ENCODE results near the gene SARNP.

The SARNP gene

DNA sequence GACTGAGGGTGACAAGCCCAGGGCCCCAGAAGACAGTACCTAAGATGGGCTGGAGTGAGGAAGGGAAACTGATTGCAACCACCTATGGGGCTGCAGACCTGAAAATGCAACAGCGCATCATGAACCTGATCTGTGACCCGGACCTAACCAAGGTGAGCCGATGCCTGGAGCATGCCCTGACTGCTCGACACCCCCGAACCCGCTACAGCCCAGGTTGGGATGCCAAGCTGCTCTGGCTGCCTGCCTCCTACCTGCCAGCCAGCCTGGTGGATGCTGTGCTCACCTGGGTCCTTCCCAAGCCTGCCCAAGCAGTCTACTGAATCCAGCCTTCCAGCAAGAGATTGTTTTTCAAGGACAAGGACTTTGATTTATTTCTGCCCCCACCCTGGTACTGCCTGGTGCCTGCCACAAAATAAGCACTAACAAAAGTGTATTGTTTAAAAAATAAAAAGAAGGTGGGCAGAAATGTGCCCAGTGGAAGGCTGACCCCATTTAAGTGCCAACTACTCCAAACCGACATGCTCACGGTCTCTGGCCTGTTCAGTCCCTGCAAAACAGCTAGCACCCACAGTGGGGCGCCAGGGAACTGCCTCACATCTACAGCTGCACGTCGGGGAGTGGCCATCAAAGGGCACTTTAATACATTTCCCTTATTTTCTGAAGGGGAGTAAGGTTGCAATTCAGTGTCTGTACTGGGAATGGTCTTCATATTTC is 93.1 kb downstream of the SARNP start:
- no peak for DNase-seq (ENCODE audit: low read depth)

- DNase-seq (ENCODE audit: low read depth): no peak
Measured at GRCh38 chr12:55723516-55724225, 93.9 kb downstream of the SARNP start.

DNA sequence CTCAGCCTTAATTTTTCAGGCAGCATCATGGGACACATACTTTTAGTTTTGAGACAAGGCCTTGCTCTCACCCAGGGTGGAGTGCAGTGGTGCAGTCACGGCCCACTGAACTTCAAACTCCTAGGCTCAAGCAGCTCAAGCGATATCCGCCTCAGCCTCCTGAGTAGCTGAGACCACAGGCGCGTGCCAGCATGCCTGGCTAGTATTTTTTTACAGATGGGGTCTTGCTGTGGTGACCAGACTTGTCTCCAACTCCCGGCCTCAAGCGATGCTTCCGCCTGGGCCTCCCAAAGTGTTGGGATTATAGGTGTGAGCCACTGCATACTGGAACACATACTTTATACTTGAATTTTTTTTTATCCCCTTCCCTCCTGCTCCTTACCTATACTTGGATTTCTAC is 94.6 kb downstream of the SARNP start:
- DNase-seq (ENCODE audit: low read depth): no peak

- no peak for DNase-seq (ENCODE audit: low read depth)
Measured at GRCh38 chr12:55721601-55722213, 95.8 kb downstream of the SARNP start.

DNA sequence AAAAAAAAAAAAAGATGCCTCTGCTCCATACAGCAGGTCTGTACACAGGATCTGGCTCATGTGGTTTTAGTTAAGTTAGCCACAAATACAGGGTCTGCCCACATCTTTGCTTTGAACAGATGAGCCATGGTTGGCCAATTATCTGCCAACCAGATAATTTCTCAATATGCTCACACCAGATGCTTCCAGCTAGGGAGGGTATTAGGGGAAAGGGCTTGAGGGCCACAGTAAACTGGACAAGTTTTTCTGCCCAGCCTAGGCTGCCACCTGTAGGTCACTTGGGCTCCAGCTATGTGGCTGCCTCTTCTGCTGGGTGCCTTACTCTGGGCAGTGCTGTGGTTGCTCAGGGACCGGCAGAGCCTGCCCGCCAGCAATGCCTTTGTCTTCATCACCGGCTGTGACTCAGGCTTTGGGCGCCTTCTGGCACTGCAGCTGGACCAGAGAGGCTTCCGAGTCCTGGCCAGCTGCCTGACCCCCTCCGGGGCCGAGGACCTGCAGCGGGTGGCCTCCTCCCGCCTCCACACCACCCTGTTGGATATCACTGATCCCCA is 96.6 kb downstream of the SARNP start:
- DNase-seq (ENCODE audit: low read depth): peak; percentile 87

DNA sequence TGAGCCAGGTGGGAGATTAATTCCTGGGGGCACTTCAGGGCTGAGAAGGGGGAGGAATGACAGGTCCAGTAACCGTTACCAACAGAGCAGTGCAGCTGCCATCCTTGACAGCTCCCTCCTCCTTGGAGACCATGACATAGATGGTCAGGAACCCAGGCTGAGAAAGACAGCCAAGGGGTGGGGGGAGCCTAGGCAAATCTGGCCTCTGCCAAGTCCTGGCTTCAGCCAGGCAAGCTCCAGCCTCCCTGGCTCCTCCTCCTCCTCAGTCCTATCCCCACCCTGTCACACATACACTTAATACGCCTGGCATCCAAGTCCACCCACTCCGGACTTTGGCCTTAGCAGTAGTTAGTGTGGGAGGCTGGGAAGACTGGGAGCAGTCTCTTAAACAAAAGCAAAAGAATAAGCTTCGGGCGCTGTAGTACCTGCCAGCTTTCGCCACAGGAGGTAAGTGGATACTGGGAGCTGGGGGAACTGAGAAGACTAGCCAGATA is 97.4 kb downstream of the SARNP start, which contains the start of gene RDH5:
TSS of gene RDH5 (plus strand) at position 323 of the 494 bp plus-strand sequence. CDS start 792 bp downstream, outside the sequence.
- DNase-seq (ENCODE audit: low read depth): no peak

DNA sequence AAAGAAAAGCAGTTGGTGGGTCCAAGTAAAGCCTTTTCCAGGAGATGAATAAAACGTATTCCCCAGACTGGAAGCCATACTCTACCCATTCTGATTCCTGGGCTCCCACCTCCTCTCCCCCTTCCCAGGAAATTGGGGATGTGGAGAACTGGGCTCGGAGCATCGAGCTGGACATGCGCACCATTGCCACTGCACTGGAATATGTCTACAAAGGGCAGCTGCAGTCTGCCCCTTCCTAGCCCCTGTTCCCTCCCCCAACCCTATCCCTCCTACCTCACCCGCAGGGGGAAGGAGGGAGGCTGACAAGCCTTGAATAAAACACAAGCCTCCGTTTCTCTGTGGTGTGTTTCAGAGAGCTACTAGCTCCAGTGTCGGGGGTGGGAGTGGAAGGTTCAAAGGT is 98.2 kb downstream of the SARNP start:
- DNase-seq (ENCODE audit: low read depth): no peak

DNA sequence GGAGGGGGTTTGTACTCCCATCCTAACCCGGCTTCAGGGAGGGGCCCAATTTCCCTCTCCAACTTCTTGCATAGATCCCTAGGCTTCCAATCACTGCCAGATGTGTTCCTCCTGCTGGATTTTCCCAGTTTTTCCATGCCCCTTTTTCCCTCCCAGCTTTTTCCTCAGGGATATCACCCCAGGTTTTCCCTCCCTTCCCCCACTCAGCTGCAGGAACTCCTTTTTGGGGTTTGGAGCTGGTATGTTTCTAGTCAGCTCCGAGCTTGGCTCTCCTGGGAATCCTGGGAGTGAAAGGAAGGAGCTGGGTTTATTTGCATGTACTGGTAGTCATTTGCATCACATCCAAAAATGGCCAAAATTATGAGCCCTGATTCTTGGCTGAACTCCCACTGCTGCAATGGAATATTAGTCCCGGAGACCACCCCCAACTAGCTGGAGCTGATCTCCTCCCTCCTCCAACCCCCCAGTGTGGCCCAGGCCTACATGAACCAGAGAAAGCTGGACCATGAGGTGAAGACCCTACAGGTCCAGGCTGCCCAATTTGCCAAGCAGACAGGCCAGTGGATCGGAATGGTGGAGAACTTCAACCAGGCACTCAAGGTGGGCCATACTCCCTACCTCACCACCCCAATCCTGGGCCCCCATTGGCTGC is 98.8 kb downstream of the SARNP start:
- DNase-seq (ENCODE audit: low read depth): no peak

- DNase-seq (ENCODE audit: low read depth): no peak
Measured at GRCh38 chr12:55718015-55718414, 99.5 kb downstream of the SARNP start.

GRCh38 chr12:55717011-55718007 is 100.2 kb downstream of the SARNP start:
- DNase-seq (ENCODE audit: low read depth): no peak

DNA sequence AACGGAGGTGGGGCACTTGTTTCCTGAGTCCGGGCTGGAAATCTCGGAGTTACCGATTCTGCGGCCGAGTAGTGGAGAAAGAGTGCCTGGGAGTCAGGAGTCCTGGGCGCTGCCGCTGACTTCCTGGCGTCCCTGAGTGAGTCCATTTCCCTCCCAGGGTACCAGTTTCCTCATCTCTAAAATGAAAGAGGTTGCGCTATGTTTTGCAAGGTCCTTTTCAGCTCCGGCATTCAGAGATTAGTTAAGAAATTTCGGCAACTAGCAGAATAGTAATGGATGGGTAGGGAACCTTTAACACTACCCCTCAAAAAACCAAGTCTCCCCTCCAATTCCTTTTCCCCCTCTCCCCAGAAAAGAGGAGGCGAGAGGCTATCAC is 101.0 kb downstream of the SARNP start:
- DNase-seq (ENCODE audit: low read depth): no peak

- peak; percentile 91 for DNase-seq (ENCODE audit: low read depth)
Measured at GRCh38 chr12:55715833-55716581, 101.5 kb downstream of the SARNP start, which contains the start of gene BLOC1S1. TSS of gene BLOC1S1 (plus strand) at chr12:55716046. CDS start at chr12:55716052, 6 bp downstream.

GRCh38 chr12:55715169-55715764 is 102.3 kb downstream of the SARNP start:
- no peak for DNase-seq (ENCODE audit: low read depth)

- DNase-seq (ENCODE audit: low read depth): no peak
Measured at GRCh38 chr12:55713721-55714120, 103.8 kb downstream of the SARNP start.

GRCh38 chr12:55712700-55713415 is 104.7 kb downstream of the SARNP start:
- DNase-seq (ENCODE audit: low read depth): no peak

DNA sequence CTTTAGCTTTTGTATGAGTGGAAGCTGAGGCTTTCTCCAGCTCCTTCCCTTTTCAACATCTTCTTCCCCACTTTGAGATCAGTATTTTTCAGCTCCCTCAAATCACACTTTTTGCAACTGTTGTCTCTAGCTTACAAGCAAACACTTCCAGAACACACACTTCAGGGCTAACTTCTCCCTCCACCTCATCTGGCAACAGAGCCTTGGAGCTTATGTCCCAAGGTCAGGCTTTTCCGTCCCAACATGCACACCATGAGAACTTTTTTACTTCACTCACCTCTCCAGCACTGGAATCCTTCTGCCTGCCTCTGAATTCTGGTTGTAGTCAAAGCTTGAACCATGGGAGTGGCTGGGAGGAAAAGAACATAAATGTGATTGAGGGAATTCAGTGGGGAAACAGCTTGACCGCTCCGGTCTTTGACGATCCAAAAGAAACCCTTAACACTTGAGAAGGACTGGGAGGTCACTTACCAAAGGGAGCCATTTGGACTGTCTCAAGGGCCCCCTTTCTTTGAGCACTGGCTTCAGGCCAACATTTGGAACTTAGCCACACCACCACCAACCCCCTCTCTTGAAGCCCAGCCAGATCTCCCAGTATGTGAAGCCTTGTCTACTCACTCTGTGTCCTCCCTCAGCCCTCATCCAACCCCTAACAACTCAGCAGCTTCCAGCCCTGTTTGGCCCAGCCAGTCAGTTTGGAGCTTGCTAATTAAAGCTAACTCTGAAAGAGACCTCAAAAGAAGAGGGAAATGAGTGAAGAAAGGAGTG is 105.6 kb downstream of the SARNP start:
- no peak for DNase-seq (ENCODE audit: low read depth)

DNA sequence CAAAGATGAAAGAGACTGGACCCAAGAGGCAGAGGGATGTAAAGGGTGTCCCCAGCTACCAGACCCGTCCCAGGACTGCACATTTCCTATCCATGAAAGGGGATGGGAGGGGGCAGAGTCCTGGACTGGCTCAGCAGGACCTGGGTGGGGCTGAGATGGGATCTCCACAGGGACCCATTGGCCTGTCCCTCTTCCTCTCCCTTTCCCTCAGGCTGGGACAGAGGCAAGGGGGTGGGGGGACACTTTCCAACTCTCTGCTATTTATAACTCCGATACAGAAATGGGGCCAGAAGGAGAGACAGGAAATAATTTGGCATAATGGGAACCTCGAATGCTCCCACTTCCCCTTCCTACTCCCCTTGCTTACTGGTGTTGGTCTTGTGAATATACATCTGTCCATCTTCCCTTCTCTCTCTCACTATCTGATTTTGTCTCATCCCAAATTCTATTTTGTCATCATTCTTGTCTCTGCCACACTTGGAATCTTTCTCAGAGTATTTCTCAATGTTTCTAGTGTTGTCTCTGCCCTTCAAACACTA is 108.8 kb downstream of the SARNP start:
- DNase-seq (ENCODE audit: low read depth): no peak

All from HS-27A (cell line).